Measurements from ENCODE around the gene BRINP3. TPM values are rescaled to one million over a fixed set of nuclear protein-coding genes. Genes with fewer than 3 reads are reported as not detected.

BRINP3 gene
- total RNA-seq, 1 donor = not detected

- H3K79me2 ChIP-seq (ENCODE audit: insufficient read depth, low read length) = no peaks in the 10 kb centered on the region
Observed at GRCh38 chr1:190497565-190497964, 19.9 kb upstream of the BRINP3 start.

GRCh38 chr1:190494451-190494850 lies 16.8 kb upstream of the BRINP3 start:
- Histone ChIP-seq H3K9me3 (ENCODE audit: low read depth, low read length) (peaks cover 4% of the 10 kb centered on the region), H3K4me3 (ENCODE audit: insufficient read depth, low read length) (no peak overlapping the region), H3K4me2 (ENCODE audit: insufficient read depth, low read length) (no peak overlapping the region), H3K27me3 (ENCODE audit: insufficient read depth, low read length) (no peaks in the 10 kb centered on the region), H3K4me1 (ENCODE audit: insufficient read depth, low read length) (no peaks in the 10 kb centered on the region), H3K79me2 (ENCODE audit: insufficient read depth, low read length) (no peaks in the 10 kb centered on the region), H4K20me1 (ENCODE audit: insufficient read depth, low read length) (no peaks in the 10 kb centered on the region), H3K36me3 (ENCODE audit: insufficient read depth, low read length) (no peaks in the 10 kb centered on the region), H2AFZ (ENCODE audit: low read length) (no peak overlapping the region), H3K27ac (ENCODE audit: low read depth, low read length) (no peak overlapping the region)
- TF ChIP-seq, protein P1, sequence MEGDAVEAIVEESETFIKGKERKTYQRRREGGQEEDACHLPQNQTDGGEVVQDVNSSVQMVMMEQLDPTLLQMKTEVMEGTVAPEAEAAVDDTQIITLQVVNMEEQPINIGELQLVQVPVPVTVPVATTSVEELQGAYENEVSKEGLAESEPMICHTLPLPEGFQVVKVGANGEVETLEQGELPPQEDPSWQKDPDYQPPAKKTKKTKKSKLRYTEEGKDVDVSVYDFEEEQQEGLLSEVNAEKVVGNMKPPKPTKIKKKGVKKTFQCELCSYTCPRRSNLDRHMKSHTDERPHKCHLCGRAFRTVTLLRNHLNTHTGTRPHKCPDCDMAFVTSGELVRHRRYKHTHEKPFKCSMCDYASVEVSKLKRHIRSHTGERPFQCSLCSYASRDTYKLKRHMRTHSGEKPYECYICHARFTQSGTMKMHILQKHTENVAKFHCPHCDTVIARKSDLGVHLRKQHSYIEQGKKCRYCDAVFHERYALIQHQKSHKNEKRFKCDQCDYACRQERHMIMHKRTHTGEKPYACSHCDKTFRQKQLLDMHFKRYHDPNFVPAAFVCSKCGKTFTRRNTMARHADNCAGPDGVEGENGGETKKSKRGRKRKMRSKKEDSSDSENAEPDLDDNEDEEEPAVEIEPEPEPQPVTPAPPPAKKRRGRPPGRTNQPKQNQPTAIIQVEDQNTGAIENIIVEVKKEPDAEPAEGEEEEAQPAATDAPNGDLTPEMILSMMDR (IDR thresholded peaks at IDR 0.05; ENCODE audit: extremely low read depth, low read depth, low read length) = no peak
- DNase-seq (ENCODE audit: insufficient read length, low spot score, missing footprints) = no peak

More at GRCh38 chr1:190497565-190497964, 19.9 kb upstream of the BRINP3 start:
- peaks cover 4% of the 10 kb centered on the region for H3K9me3 ChIP-seq (ENCODE audit: low read depth, low read length)
- no peak for DNase-seq (ENCODE audit: insufficient read length, low spot score, missing footprints)
- H4K20me1 ChIP-seq (ENCODE audit: insufficient read depth, low read length) = no peaks in the 10 kb centered on the region
- H3K4me3 ChIP-seq (ENCODE audit: insufficient read depth, low read length) = no peak overlapping the region
- H3K36me3 ChIP-seq (ENCODE audit: insufficient read depth, low read length) = no peaks in the 10 kb centered on the region
- H3K27me3 ChIP-seq (ENCODE audit: insufficient read depth, low read length) = no peaks in the 10 kb centered on the region
- no peaks in the 10 kb centered on the region for H3K4me1 ChIP-seq (ENCODE audit: insufficient read depth, low read length)
- H2AFZ ChIP-seq (ENCODE audit: low read length) = no peak overlapping the region
- H3K27ac ChIP-seq (ENCODE audit: low read depth, low read length) = no peak overlapping the region
- TF ChIP-seq, protein P1 (IDR thresholded peaks at IDR 0.05; ENCODE audit: extremely low read depth, low read depth, low read length) = no peak
- no peak overlapping the region for H3K4me2 ChIP-seq (ENCODE audit: insufficient read depth, low read length)

DNA sequence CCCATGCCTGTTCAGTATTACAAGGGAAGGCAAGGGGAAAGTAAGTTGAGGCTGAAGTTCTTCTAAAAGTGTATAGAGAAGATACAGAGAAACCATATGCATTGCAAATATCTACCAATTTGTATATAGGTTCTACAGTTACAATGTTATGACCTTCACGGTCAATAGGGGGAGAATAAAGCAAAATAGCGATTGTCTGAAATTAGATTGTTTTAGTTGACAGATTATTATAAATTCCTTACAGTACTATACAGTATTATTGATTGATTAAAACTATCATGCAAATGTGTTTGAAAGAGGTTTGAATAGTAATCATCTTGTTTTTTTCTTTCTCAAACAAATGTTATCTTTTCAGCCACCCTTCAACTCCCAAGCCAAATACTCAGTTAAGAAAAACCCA lies 13.7 kb upstream of the BRINP3 start:
- no peak overlapping the region for H3K27ac ChIP-seq (ENCODE audit: low read depth, low read length)
- no peak for DNase-seq (ENCODE audit: insufficient read length, low spot score, missing footprints)
- no peak overlapping the region for H2AFZ ChIP-seq (ENCODE audit: low read length)
- H3K4me3 ChIP-seq (ENCODE audit: insufficient read depth, low read length) = no peak overlapping the region
- H4K20me1 ChIP-seq (ENCODE audit: insufficient read depth, low read length) = no peaks in the 10 kb centered on the region
- TF ChIP-seq, protein P1 (IDR thresholded peaks at IDR 0.05; ENCODE audit: extremely low read depth, low read depth, low read length) = no peak
- no peaks in the 10 kb centered on the region for H3K79me2 ChIP-seq (ENCODE audit: insufficient read depth, low read length)
- no peaks in the 10 kb centered on the region for H3K36me3 ChIP-seq (ENCODE audit: insufficient read depth, low read length)
- no peaks in the 10 kb centered on the region for H3K9me3 ChIP-seq (ENCODE audit: low read depth, low read length)
- no peaks in the 10 kb centered on the region for H3K27me3 ChIP-seq (ENCODE audit: insufficient read depth, low read length)
- no peaks in the 10 kb centered on the region for H3K4me1 ChIP-seq (ENCODE audit: insufficient read depth, low read length)
- no peak overlapping the region for H3K4me2 ChIP-seq (ENCODE audit: insufficient read depth, low read length)

- H2AFZ ChIP-seq (ENCODE audit: low read length) = no peak overlapping the region
- no peaks in the 10 kb centered on the region for H3K4me1 ChIP-seq (ENCODE audit: insufficient read depth, low read length)
- H3K79me2 ChIP-seq (ENCODE audit: insufficient read depth, low read length) = no peaks in the 10 kb centered on the region
- H3K4me3 ChIP-seq (ENCODE audit: insufficient read depth, low read length) = no peak overlapping the region
- no peaks in the 10 kb centered on the region for H4K20me1 ChIP-seq (ENCODE audit: insufficient read depth, low read length)
- no peaks in the 10 kb centered on the region for H3K27me3 ChIP-seq (ENCODE audit: insufficient read depth, low read length)
- H3K9me3 ChIP-seq (ENCODE audit: low read depth, low read length) = no peaks in the 10 kb centered on the region
- DNase-seq (ENCODE audit: insufficient read length, low spot score, missing footprints) = no peak
- H3K27ac ChIP-seq (ENCODE audit: low read depth, low read length) = no peak overlapping the region
- TF ChIP-seq, protein P1 (IDR thresholded peaks at IDR 0.05; ENCODE audit: extremely low read depth, low read depth, low read length) = no peak
- no peak overlapping the region for H3K4me2 ChIP-seq (ENCODE audit: insufficient read depth, low read length)
- no peaks in the 10 kb centered on the region for H3K36me3 ChIP-seq (ENCODE audit: insufficient read depth, low read length)
Observed at GRCh38 chr1:190484045-190484444, 6.4 kb upstream of the BRINP3 start.
